Femur (tissue), 1 donor: Measurements from ENCODE around the gene PIP4K2C.
A peak's percentile ranks its signal among the peaks of the same experiment; 100 is the strongest.
"Not testable (repeated sequence)": the region's sequence is repeated elsewhere in the genome, so short reads cannot be mapped to it uniquely, and the experiment has no call there.

ENCODE experiments used
- DNase-seq: peaks from one replicate; pipeline ENCODE4 v3.0.0-alpha.2; 2017

PIP4K2C gene

GRCh38 chr12:57611108-57611826 is 20.3 kb downstream of the PIP4K2C start, which contains the start of gene ARHGEF25:
Gene ARHGEF25 (plus strand): TSS chr12:57611435. CDS start chr12:57611895, 460 bp downstream.
- peak; percentile 92 for DNase-seq

DNA sequence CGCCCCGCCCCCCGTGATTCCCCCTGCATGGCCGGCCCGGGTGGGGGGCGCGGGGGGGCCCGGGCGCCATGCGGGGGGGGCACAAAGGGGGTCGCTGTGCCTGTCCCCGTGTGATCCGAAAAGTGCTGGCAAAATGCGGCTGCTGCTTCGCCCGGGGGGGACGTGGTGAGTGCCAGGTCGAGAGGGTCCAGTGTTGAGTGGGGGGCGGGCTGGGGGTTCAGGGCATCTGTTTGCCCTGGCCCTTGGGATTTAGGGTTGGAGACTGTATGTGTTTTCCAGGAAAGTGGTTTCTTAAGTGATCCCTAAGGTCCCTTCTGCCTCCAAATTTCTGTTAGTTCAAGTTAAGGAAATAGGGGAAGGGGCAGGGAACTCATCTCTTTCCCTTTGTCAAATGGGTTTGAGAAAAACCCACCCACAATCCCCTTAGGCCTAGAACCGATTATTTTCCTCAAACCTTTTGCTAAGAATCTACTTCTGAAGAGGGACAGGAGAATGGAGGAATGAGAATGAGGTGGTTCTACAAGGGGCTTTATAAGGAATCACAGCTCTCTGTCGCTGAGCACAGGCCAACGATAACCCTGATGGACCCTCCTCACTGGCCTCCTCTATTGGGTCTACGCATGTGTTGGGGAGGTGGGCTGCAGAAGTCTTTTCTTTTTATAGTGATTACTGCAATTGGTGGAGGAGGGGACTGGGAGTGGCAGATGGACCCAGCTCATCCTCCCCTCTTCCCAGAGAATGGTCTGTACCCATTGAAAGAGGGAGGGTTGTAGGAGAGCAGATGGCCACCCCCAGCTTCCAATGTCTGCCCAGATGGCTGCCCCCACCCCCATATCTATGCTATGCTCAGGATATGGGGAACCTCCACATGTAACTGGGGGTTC is 21.1 kb downstream of the PIP4K2C start:
- no peak for DNase-seq

DNA sequence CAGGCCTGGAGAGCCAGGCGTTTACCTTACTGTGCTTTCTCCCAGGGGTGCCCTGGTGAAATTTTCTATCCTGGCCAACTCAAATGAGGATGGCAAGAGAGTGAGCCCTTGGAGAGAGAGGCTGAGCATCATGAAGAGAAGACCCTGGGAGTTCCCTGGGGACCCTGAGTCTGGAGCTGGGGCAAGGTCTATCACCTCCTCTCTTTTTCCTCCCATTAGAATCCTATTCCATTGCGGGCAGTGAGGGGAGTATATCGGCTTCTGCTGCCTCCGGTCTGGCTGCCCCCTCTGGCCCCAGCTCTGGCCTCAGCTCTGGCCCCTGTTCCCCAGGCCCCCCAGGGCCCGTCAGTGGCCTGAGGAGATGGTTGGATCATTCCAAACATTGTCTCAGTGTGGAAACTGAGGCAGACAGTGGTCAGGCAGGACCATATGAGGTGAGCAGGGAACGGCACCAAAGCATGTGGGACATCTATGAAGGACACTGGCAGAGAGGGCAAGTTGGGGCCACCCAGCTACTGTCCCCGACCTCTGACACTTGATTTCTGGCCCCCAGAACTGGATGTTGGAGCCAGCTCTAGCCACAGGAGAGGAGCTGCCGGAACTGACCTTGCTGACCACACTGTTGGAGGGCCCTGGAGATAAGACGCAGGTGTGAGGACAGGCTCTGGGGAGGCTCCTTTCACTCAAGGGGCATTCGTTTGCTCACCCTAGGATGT is 21.9 kb downstream of the PIP4K2C start:
- DNase-seq = no peak

GRCh38 chr12:57613427-57614109 is 22.6 kb downstream of the PIP4K2C start:
- DNase-seq = no peak

- DNase-seq = no peak
Observed at GRCh38 chr12:57614178-57614947, 23.4 kb downstream of the PIP4K2C start.

GRCh38 chr12:57614948-57615500 is 24.0 kb downstream of the PIP4K2C start:
- no peak for DNase-seq

- no peak for DNase-seq
Observed at GRCh38 chr12:57615637-57616036, 24.6 kb downstream of the PIP4K2C start.

DNA sequence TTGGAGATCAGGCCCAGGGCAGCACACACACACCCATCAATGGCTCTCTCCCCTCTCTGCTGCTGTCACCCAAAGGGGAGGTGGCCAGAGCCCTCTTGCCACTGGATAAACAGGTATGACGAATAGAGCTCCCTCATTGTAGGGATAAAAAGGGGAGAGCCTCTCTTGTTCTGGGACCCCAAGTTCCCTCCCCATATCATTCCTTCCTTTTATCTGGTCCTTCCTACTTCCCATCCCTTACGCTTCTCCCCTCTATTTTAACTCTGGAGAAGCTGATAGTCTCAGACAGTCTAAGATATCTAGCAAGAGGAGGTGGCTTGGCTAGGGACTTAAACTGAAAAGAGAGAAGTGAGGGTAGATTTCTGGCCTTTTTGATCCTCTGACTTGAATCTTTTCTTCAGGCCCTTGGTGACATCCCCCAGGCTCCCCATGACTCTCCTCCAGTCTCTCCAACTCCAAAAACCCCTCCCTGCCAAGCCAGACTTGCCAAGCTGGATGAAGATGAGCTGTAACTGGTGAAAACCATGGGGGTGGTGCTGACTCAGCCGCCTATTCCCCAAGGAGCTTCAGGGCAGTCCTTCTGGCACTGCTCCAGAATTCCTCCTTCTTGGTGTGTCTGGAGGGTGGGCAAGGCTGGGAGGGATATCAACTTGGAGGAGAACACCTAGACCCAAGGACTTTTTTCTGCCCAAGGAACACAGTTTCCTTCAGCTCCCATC is 25.6 kb downstream of the PIP4K2C start:
- DNase-seq = no peak

- no peak for DNase-seq
Observed at GRCh38 chr12:57617942-57618341, 26.9 kb downstream of the PIP4K2C start.

DNA sequence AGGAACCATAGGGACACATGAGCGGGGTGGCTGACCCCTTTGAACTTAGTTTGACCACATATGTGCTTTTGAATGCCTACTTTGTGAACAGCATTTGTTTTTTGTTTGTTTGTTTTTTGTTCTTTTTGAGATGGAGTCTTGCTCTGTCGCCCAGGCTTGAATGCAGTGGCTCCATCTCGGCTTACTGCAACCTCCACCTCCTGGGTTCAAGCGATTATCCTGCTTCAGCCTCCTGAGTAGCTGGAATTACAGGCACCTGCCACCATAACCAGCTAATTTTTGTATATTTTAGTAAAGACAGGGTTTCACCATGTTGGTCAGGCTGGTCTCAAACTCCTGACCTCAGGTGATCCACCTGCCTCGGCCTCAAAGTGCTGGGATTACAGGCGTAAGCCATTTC is 27.4 kb downstream of the PIP4K2C start:
- DNase-seq = not testable (repeated sequence)

GRCh38 chr12:57618966-57619433 is 28.0 kb downstream of the PIP4K2C start:
- DNase-seq = no peak

- DNase-seq = no peak
Observed at GRCh38 chr12:57619434-57620244, 28.6 kb downstream of the PIP4K2C start.

GRCh38 chr12:57620245-57620935 is 29.4 kb downstream of the PIP4K2C start:
- no peak for DNase-seq

- no peak for DNase-seq
Observed at GRCh38 chr12:57620936-57621496, 30.0 kb downstream of the PIP4K2C start.

DNA sequence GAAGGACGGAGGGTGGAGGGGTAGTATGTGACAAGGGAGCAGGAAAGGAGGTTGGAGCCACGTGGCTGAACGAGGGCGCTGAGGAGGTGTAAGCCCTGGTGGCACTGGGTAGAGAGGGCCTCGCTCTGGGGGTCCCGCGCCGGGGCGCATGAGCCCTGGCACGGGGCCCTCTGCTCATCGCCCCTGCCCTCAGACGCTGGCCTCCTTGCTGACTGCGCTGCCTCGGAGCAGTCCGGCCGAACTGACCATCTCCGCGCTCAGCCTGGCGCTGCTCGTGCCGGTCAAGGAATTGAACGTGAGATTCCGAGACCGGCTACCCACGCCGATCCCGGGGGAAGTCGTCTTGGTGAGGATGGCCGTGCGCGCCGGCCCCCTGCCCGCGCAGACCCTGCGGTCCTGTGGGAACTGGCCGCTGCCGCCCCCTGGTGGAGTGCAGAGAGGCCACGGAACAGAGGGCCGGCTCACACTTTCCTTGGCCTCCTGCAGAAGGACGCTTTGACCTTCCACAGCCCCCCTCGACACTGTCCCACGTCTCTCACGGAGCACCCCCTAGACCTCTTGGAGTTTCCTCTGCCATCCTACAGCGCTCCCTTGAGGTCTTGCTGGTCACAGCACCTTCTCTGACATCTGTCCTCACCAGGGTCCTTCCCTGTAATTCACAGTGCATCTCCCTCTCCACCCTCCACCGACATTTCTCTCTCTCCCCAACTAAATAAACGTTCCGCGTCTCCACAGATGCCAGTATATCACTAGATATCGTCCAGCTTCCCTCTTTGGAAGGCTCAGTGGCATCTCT is 30.7 kb downstream of the PIP4K2C start:
- peak; percentile 77 for DNase-seq

DNA sequence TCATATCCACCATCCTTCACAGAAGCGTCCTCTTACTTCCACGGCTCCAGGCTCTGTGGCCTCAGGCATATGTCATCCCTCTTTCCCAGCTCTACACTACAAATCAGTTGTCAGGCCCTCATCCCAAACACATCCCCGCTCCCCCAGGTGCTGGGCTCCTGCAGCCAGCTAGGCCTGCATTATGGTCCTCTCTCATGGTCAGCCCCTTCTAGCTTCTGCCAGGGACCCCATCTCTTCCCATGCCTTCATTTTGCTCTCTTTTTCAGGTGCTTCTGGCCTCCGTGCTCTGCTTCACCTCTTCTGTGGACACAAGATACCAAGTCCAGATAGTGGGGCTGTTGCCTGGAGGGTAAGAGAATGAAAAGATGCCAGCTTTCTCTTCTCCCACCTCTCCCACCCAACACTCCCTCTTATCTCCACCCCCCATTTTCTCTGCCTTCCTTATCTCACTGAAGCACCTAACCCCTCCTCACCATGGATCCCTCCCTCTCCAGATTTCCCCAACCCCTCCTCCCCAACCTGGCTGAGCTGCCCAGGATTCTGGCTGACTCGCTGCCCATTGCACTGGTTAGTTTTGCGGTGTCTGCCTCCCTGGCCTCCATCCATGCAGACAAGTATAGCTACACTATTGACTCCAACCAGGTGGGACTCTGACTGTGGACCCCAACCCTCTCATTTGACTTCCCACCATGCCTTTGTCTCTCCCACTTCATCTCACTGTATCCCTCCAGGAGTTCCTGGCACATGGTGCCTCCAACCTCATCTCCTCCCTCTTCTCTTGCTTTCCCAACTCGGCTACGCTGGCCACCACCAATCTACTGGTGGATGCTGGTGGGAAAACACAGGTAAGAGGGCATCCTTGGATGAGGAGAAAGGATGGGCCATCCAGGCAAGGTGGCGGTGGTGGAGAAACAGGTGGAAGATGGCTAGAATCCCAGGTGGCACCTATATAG is 31.6 kb downstream of the PIP4K2C start:
- no peak for DNase-seq

- no peak for DNase-seq
Observed at GRCh38 chr12:57623385-57623784, 32.4 kb downstream of the PIP4K2C start.
